Rectal smooth muscle tissue (tissue), 1 donor: ENCODE measurements around the gene SETBP1.

Source experiments
- H3K27ac ChIP-seq: one replicate; pipeline ENCODE4 v1.7.0; 2013; ENCODE audit warnings: low read depth, low read length, inconsistent platforms
- H3K27me3 ChIP-seq: one replicate; pipeline ENCODE4 v1.7.0; 2013; ENCODE audit warnings: low read length; ENCODE audit not compliant: control insufficient read depth, insufficient read depth
- H3K36me3 ChIP-seq: one replicate; pipeline ENCODE4 v1.7.0; 2013; ENCODE audit warnings: low read length; ENCODE audit not compliant: control insufficient read depth, insufficient read depth
- H3K4me1 ChIP-seq: one replicate; pipeline ENCODE4 v1.7.0; 2013; ENCODE audit warnings: low read length; ENCODE audit not compliant: control insufficient read depth, insufficient read depth
- H3K4me3 ChIP-seq: one replicate; pipeline ENCODE4 v1.7.0; 2013; ENCODE audit warnings: low read length
- H3K9ac ChIP-seq: one replicate; pipeline ENCODE4 v1.7.0; 2013; ENCODE audit warnings: low read length

The SETBP1 gene

GRCh38 chr18:44967599-44967998, 286.9 kb downstream of the SETBP1 start:
- no peak overlapping the region for H3K4me3 ChIP-seq
- no peak overlapping the region for H3K9ac ChIP-seq
- H3K27ac ChIP-seq, result no peak overlapping the region
- no peaks in the 10 kb centered on the region for H3K36me3 ChIP-seq
- no peaks in the 10 kb centered on the region for H3K27me3 ChIP-seq
- H3K4me1 ChIP-seq, result no peaks in the 10 kb centered on the region

- no peak overlapping the region for H3K27ac ChIP-seq
- no peaks in the 10 kb centered on the region for H3K36me3 ChIP-seq
- H3K4me3 ChIP-seq, result no peak overlapping the region
- no peaks in the 10 kb centered on the region for H3K4me1 ChIP-seq
- H3K27me3 ChIP-seq, result no peaks in the 10 kb centered on the region
- no peak overlapping the region for H3K9ac ChIP-seq
Observed at GRCh38 chr18:44968336-44968735, 287.6 kb downstream of the SETBP1 start.

DNA sequence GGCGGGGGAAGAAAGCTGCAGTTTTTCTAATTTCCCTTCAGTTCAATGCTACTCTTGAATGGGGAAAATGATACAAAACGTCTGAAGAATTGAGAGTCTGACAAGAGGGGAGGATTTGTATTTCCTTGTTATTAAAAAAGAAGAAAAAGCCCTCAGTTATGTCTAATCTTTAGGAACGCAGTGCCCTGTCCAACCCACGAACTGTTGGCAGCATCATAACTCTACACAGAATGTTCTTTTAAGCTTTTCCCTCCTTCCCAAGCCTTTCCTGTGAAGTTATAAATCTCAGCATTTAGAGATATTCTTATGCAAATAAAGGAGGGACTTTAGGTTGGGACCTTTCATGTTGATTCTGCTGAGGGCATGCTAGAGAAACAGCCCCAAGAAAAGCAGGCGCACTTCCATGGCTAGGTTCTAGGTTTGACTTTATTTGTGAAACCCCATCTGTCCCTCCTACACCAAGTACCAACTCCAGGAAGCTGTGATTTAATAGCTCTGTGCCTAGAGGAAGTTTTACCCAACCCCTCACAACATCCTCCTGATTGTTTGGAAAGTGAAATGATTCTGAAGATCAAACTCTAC, 288.6 kb downstream of the SETBP1 start:
- no peak overlapping the region for H3K9ac ChIP-seq
- H3K27me3 ChIP-seq, result no peaks in the 10 kb centered on the region
- H3K36me3 ChIP-seq, result no peaks in the 10 kb centered on the region
- no peaks in the 10 kb centered on the region for H3K4me1 ChIP-seq
- H3K27ac ChIP-seq, result no peak overlapping the region
- no peak overlapping the region for H3K4me3 ChIP-seq

- H3K27me3 ChIP-seq, result no peaks in the 10 kb centered on the region
- H3K4me1 ChIP-seq, result no peaks in the 10 kb centered on the region
- H3K4me3 ChIP-seq, result no peak overlapping the region
- no peak overlapping the region for H3K27ac ChIP-seq
- no peak overlapping the region for H3K9ac ChIP-seq
- no peaks in the 10 kb centered on the region for H3K36me3 ChIP-seq
Observed at GRCh38 chr18:44973282-44973681, 292.6 kb downstream of the SETBP1 start.

DNA sequence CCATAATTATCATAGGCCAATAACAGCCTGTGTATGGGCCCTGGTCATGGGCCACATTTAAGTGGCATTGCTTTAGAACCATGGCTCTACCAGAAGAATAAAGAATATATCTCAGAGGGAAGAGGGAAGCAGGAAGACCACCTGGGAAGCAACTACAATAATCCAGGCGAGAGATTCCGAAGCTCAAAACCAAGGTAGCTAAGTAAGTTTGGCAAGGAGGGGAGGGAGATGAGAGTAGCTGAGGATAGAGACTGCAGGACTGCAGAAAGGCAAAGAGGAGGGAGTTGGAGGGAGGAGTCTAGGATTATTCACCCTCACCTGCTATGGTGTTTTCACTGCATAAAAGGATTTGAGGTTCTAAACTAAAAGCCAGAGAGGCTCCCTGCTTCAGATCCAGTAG, 293.5 kb downstream of the SETBP1 start:
- H3K4me3 ChIP-seq, result no peak overlapping the region
- H3K27me3 ChIP-seq, result no peaks in the 10 kb centered on the region
- H3K36me3 ChIP-seq, result no peaks in the 10 kb centered on the region
- H3K27ac ChIP-seq, result no peak overlapping the region
- H3K9ac ChIP-seq, result no peak overlapping the region
- H3K4me1 ChIP-seq, result no peaks in the 10 kb centered on the region

DNA sequence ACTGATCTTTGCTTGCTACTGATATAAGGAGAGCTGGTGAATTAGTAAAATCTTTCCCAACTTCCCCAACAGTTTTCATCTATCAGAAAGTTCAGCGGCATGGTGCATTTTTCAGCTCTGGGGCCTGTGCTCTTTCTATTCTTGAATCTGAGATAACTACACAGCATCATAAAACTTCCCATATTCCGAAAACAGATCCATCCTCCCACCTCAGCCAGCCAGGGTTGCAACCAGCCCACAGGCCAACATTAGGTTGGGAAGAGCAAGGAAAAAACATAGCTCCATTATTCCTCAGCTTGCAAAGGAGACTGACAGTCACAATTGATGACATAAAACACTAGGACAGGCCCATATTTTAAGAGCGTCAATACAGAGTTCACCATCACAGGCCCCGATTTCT, 297.2 kb downstream of the SETBP1 start:
- Histone ChIP-seq H3K9ac (no peak overlapping the region), H3K4me3 (no peak overlapping the region)

DNA sequence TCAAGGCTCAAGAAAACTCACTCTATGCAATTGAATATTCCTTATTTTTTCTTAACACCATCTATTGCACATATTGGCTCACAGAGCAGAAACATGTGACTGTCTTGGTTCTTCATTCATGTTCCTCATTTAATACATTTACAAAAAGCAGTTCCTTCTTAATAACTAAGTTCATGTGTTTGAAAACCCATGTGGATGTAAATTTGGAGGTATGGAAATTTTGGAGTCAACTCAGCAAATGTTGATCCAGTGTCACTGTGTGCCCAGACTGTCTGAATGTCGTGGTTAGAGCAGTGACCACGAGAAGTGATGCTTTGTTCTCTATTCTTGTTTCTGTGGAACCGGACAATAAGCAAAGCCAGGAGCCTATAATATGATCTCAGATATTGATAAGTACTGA, 299.1 kb downstream of the SETBP1 start:
- H3K4me1 ChIP-seq, result no peaks in the 10 kb centered on the region
- H3K9ac ChIP-seq, result no peak overlapping the region
- no peaks in the 10 kb centered on the region for H3K27me3 ChIP-seq
- no peak overlapping the region for H3K4me3 ChIP-seq
- H3K36me3 ChIP-seq, result no peaks in the 10 kb centered on the region
- H3K27ac ChIP-seq, result no peak overlapping the region

More for the DNA sequence above, 297.2 kb downstream of the SETBP1 start:
- H3K27ac ChIP-seq, result no peak overlapping the region
- no peaks in the 10 kb centered on the region for H3K36me3 ChIP-seq
- no peaks in the 10 kb centered on the region for H3K4me1 ChIP-seq
- no peaks in the 10 kb centered on the region for H3K27me3 ChIP-seq

- no peak overlapping the region for H3K4me3 ChIP-seq
- H3K36me3 ChIP-seq, result no peaks in the 10 kb centered on the region
- no peaks in the 10 kb centered on the region for H3K4me1 ChIP-seq
- no peaks in the 10 kb centered on the region for H3K27me3 ChIP-seq
- H3K27ac ChIP-seq, result no peak overlapping the region
- H3K9ac ChIP-seq, result no peak overlapping the region
Observed at GRCh38 chr18:44981121-44981520, 300.4 kb downstream of the SETBP1 start.

- Histone ChIP-seq H3K4me3 (no peak overlapping the region), H3K27ac (no peak overlapping the region), H3K9ac (no peak overlapping the region), H3K36me3 (no peaks in the 10 kb centered on the region), H3K27me3 (no peaks in the 10 kb centered on the region), H3K4me1 (no peaks in the 10 kb centered on the region)
Observed at GRCh38 chr18:44986933-44987332, 306.2 kb downstream of the SETBP1 start.

- no peaks in the 10 kb centered on the region for H3K27me3 ChIP-seq
- no peaks in the 10 kb centered on the region for H3K36me3 ChIP-seq
- no peak overlapping the region for H3K9ac ChIP-seq
- H3K27ac ChIP-seq, result no peak overlapping the region
- H3K4me1 ChIP-seq, result no peaks in the 10 kb centered on the region
- no peak overlapping the region for H3K4me3 ChIP-seq
Observed at GRCh38 chr18:44987371-44987770, 306.7 kb downstream of the SETBP1 start.

DNA sequence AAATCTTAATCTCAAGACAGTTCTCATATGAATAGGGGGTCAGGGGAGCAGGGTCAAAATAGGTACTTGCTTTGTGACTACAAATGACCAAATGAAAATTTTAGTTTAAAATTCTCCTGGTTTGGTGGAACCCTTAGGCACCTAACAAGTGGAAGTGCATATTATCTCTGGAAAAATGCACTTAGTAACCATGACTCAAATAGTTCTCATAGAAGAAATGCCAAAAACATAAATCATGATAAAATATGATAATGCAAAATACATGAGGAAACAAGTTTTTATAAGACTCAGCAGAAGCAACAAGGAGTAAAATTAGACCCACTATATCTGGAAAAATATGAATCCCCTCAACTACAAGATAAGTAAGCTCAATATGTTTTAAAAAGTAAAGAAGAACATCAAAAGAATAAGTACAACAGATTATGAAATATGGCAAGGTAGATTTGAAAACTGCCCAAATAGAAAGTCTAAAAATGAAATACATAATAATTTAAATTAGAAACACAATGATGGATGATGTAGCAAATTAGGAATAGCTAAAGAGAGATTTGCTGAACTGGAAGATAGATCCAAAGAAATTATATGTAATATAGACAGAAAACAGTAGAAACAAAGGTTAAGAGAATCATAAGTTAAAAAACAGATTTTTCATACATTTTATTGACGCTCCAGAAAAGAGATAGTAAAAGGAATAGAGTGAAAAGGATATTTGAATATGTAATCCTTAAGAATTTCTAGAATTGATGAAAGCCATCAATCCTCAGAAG, 308.3 kb downstream of the SETBP1 start:
- H3K27me3 ChIP-seq, result no peaks in the 10 kb centered on the region
- no peak overlapping the region for H3K27ac ChIP-seq
- H3K36me3 ChIP-seq, result no peaks in the 10 kb centered on the region
- H3K4me3 ChIP-seq, result no peak overlapping the region
- H3K9ac ChIP-seq, result no peak overlapping the region
- H3K4me1 ChIP-seq, result no peaks in the 10 kb centered on the region

GRCh38 chr18:44996261-44996660, 315.6 kb downstream of the SETBP1 start:
- Histone ChIP-seq H3K27ac (no peak overlapping the region), H3K4me1 (no peaks in the 10 kb centered on the region), H3K27me3 (no peaks in the 10 kb centered on the region), H3K36me3 (no peaks in the 10 kb centered on the region), H3K4me3 (no peak overlapping the region), H3K9ac (no peak overlapping the region)

DNA sequence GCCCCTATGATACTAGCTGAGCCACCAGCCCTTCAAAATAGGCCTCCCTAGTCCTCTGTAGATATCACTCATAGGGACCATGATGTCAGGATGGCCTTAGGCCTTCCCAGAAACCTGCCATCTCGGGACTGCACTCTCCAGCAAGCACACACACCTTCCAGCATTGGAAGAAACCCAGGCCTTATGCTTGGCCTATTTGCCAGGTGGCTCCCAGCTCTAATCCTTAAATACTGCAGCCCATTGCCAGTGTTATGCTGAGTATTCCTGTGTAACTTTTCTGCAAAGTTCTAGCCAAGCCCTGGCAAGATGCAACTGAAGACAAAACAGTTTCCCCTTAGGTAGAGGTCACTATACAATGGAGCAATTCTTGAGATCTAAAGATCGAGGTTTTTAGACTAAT, 316.5 kb downstream of the SETBP1 start:
- no peak overlapping the region for H3K9ac ChIP-seq
- no peaks in the 10 kb centered on the region for H3K27me3 ChIP-seq
- H3K4me3 ChIP-seq, result no peak overlapping the region
- no peaks in the 10 kb centered on the region for H3K4me1 ChIP-seq
- no peak overlapping the region for H3K27ac ChIP-seq
- no peaks in the 10 kb centered on the region for H3K36me3 ChIP-seq
